Adrenal gland (tissue), 5 donors: ENCODE results near the gene TMEM61.

Source experiments
- CTCF ChIP-seq, 6 experiments: fragments of 450-650 bp in 4 of 6; fragments of 200-600 bp in 2 of 6; sonication (generic) in 1 of 6; IDR thresholded peaks; 1 replicate in 5 of 6; 2 replicates in 1 of 6; pipeline versions ENCODE4 v1.5.1 to v1.8.0; 2016 to 2021; ENCODE audit warnings: antibody characterized with exemption in 6 of 6, mild to moderate bottlenecking in 2 of 6, moderate library complexity in 1 of 6
- POLR2A ChIP-seq, 2 donors: fragments of 450-650 bp; IDR thresholded peaks; one replicate each; pipeline ENCODE4 v1.6.1; 2017; ENCODE audit warnings: antibody characterized with exemption in 2 of 2, mild to moderate bottlenecking in 2 of 2, moderate library complexity in 1 of 2
- donor health status: DM: no; HTN: no; CAD: no.

GRCh38 chr1:54956726-54957125 lies 23.7 kb upstream of the TMEM61 start:
- TF ChIP-seq CTCF (IDR thresholded peaks at IDR 0.05), result no peak
- no peak for TF ChIP-seq POLR2A (IDR thresholded peaks at IDR 0.05)
